Stimulated activated naive B cell treated with anti-CD40 and anti-IgM and Interleukin-4, amounts not matched to agents 10 μg/mL and 1 μg/mL and 100 μg/mL, for 72 hours (primary cell): ENCODE data around the gene ZNF177.
A peak's percentile ranks its signal among the peaks of the same experiment; 100 is the strongest.
"Not testable (repeated sequence)": the region's sequence is repeated elsewhere in the genome, so short reads cannot be mapped to it uniquely, and the experiment has no call there.

Experiments used
- ATAC-seq, 2 donors: fragments of 150-1000 bp; cut with Tn5 transposase; replicated peaks; 2 replicates each; pipeline ENCODE4 v1.10.0; 2021; ENCODE audit warnings: moderate library complexity in 1 of 2
- DNase-seq: peaks from one replicate; pipeline ENCODE4 v3.0.0; 2021
- H3K27ac Mint-ChIP-seq: one replicate; pipeline ENCODE4 v1.8.0; 2022; ENCODE audit warnings: mild to moderate bottlenecking, mixed read lengths
- H3K27me3 Mint-ChIP-seq, 2 donors: one replicate each; pipeline ENCODE4 v1.8.0; 2022; ENCODE audit warnings: mixed read lengths in 2 of 2
- H3K36me3 Mint-ChIP-seq, 2 donors: one replicate each; pipeline ENCODE4 v1.8.0; 2022; ENCODE audit warnings: mixed read lengths in 2 of 2, mild to moderate bottlenecking in 1 of 2
- H3K4me1 Mint-ChIP-seq, 2 donors: one replicate each; pipeline ENCODE4 v1.8.0; 2022; ENCODE audit warnings: mixed read lengths in 2 of 2, mild to moderate bottlenecking in 1 of 2
- H3K4me3 Mint-ChIP-seq, 2 donors: one replicate each; pipeline ENCODE4 v1.8.0; 2022; ENCODE audit warnings: mild to moderate bottlenecking in 2 of 2, mixed read lengths in 2 of 2, moderate library complexity in 1 of 2
- H3K9me3 Mint-ChIP-seq, 2 donors: one replicate each; pipeline ENCODE4 v1.8.0; 2022; ENCODE audit warnings: mixed read lengths in 2 of 2, mild to moderate bottlenecking in 1 of 2

Gene ZNF177

GRCh38 chr19:9362905-9363304 is at the start of gene ZNF177:
Gene ZNF177 (plus strand): TSS chr19:9363013. CDS start chr19:9378312, 15,299 bp downstream.
- H3K9me3 Mint-ChIP-seq, result peaks cover 30 to 39% of the 10 kb centered on the region in 2 donors
- H3K27me3 Mint-ChIP-seq, result peaks cover 7 to 12% of the 10 kb centered on the region in 2 donors
- DNase-seq (peak; percentile 1), ATAC-seq (peak; percentile 50 to 55)
- peaks cover 0 to 3% of the 10 kb centered on the region in 2 donors for H3K4me1 Mint-ChIP-seq
- H3K4me3 Mint-ChIP-seq, result peak within 1 kb of the TSS; percentile 57 to 72
- H3K36me3 Mint-ChIP-seq, result peaks cover 48 to 54% of the 10 kb centered on the region in 2 donors
- H3K27ac Mint-ChIP-seq, result peak within 1 kb of the TSS; percentile 82

GRCh38 chr19:9313756-9314155 is 49.1 kb upstream of the ZNF177 start:
- Mint-ChIP-seq H3K27me3 (peaks cover 12 to 15% of the 10 kb centered on the region in 2 donors), H3K4me3 (no peak overlapping the region), H3K27ac (no peak overlapping the region), H3K4me1 (peaks cover 6% of the 10 kb centered on the region in 2 donors), H3K9me3 (peaks cover 9 to 15% of the 10 kb centered on the region in 2 donors), H3K36me3 (peaks cover 0 to 12% of the 10 kb centered on the region in 2 donors)
- DNase-seq, result no peak
- ATAC-seq, result no peak

- ATAC-seq (no peak), DNase-seq (no peak)
- no peak overlapping the region for H3K27ac Mint-ChIP-seq
- H3K4me1 Mint-ChIP-seq, result peaks cover 5 to 14% of the 10 kb centered on the region in 2 donors
- no peaks in the 10 kb centered on the region for H3K27me3 Mint-ChIP-seq
- peaks cover 14 to 26% of the 10 kb centered on the region in 2 donors for H3K36me3 Mint-ChIP-seq
- peaks cover 0 to 9% of the 10 kb centered on the region in 2 donors for H3K9me3 Mint-ChIP-seq
- no peak overlapping the region for H3K4me3 Mint-ChIP-seq
Measured at GRCh38 chr19:9321338-9321737, 41.5 kb upstream of the ZNF177 start.

GRCh38 chr19:9321756-9322155 is 41.1 kb upstream of the ZNF177 start:
- ATAC-seq, H3K4me3 Mint-ChIP-seq, H3K27ac Mint-ChIP-seq, H3K9me3 Mint-ChIP-seq, H3K27me3 Mint-ChIP-seq, DNase-seq: not testable (repeated sequence)
- Mint-ChIP-seq H3K36me3 (peaks cover 14 to 27% of the 10 kb centered on the region in 2 donors), H3K4me1 (peaks cover 5 to 14% of the 10 kb centered on the region in 2 donors)

GRCh38 chr19:9322201-9322600 is 40.6 kb upstream of the ZNF177 start:
- H3K9me3 Mint-ChIP-seq, H3K27ac Mint-ChIP-seq, ATAC-seq, H3K27me3 Mint-ChIP-seq, H3K4me3 Mint-ChIP-seq, DNase-seq: not testable (repeated sequence)
- Mint-ChIP-seq H3K4me1 (peaks cover 5 to 14% of the 10 kb centered on the region in 2 donors), H3K36me3 (peaks cover 18 to 27% of the 10 kb centered on the region in 2 donors)

- Mint-ChIP-seq H3K4me3 (peak overlapping the region; percentile 88 to 96), H3K27ac (peak overlapping the region; percentile 99), H3K9me3 (peaks cover 0 to 12% of the 10 kb centered on the region in 2 donors), H3K36me3 (peaks cover 27 to 38% of the 10 kb centered on the region in 2 donors), H3K27me3 (no peaks in the 10 kb centered on the region), H3K4me1 (peaks cover 5 to 14% of the 10 kb centered on the region in 2 donors)
- peak; percentile 76 for DNase-seq
- peak; percentile 70 to 74 for ATAC-seq
Measured at GRCh38 chr19:9323557-9323918, 39.3 kb upstream of the ZNF177 start.

- peaks cover 0 to 12% of the 10 kb centered on the region in 2 donors for H3K9me3 Mint-ChIP-seq
- peak within 1 kb of the TSS; percentile 88 to 96 for H3K4me3 Mint-ChIP-seq
- H3K36me3 Mint-ChIP-seq, result peaks cover 31 to 42% of the 10 kb centered on the region in 2 donors
- H3K27ac Mint-ChIP-seq, result peak within 1 kb of the TSS; percentile 99
- ATAC-seq, result peak; percentile 97
- H3K4me1 Mint-ChIP-seq, result peaks cover 5 to 14% of the 10 kb centered on the region in 2 donors
- no peaks in the 10 kb centered on the region for H3K27me3 Mint-ChIP-seq
- peak; percentile 95 for DNase-seq
Measured at GRCh38 chr19:9323919-9324583, 38.8 kb upstream of the ZNF177 start, which contains the start of gene ZNF559. Gene ZNF559 (plus strand): TSS chr19:9324179. CDS start chr19:9338550, 14,371 bp downstream.

- ATAC-seq (peak in 1 of 2 donors; percentile 0), DNase-seq (no peak)
- Mint-ChIP-seq H3K36me3 (peaks cover 35 to 45% of the 10 kb centered on the region in 2 donors), H3K27me3 (no peaks in the 10 kb centered on the region), H3K4me1 (peaks cover 5 to 14% of the 10 kb centered on the region in 2 donors), H3K9me3 (peaks cover 0 to 15% of the 10 kb centered on the region in 2 donors), H3K4me3 (peak overlapping the region; percentile 88 to 96), H3K27ac (peak overlapping the region; percentile 99)
Measured at GRCh38 chr19:9324584-9324962, 38.2 kb upstream of the ZNF177 start.

- Mint-ChIP-seq H3K9me3 (peaks cover 18 to 27% of the 10 kb centered on the region in 2 donors), H3K27me3 (no peaks in the 10 kb centered on the region), H3K4me1 (peaks cover under 1 to 13% of the 10 kb centered on the region in 2 donors), H3K36me3 (peaks cover 66 to 70% of the 10 kb centered on the region in 2 donors), H3K27ac (no peak overlapping the region), H3K4me3 (no peak overlapping the region)
- ATAC-seq (no peak), DNase-seq (no peak)
Measured at GRCh38 chr19:9329999-9330398, 32.8 kb upstream of the ZNF177 start.

- ATAC-seq (no peak), DNase-seq (no peak)
- no peak overlapping the region for H3K27ac Mint-ChIP-seq
- H3K4me1 Mint-ChIP-seq, result no peaks in the 10 kb centered on the region
- H3K36me3 Mint-ChIP-seq, result peaks cover 68 to 81% of the 10 kb centered on the region in 2 donors
- no peaks in the 10 kb centered on the region for H3K27me3 Mint-ChIP-seq
- no peak overlapping the region for H3K4me3 Mint-ChIP-seq
- peaks cover 32 to 35% of the 10 kb centered on the region in 2 donors for H3K9me3 Mint-ChIP-seq
Measured at GRCh38 chr19:9342610-9343304, 20.1 kb upstream of the ZNF177 start.

- ATAC-seq, result no peak
- H3K27me3 Mint-ChIP-seq, result no peaks in the 10 kb centered on the region
- H3K36me3 Mint-ChIP-seq, result peaks cover 65 to 79% of the 10 kb centered on the region in 2 donors
Measured at GRCh38 chr19:9345005-9345404, 17.8 kb upstream of the ZNF177 start.

GRCh38 chr19:9348253-9348652 is 14.6 kb upstream of the ZNF177 start:
- Mint-ChIP-seq H3K4me1 (no peaks in the 10 kb centered on the region), H3K4me3 (no peak overlapping the region), H3K27me3 (no peaks in the 10 kb centered on the region), H3K36me3 (peaks cover 49 to 68% of the 10 kb centered on the region in 2 donors), H3K27ac (no peak overlapping the region), H3K9me3 (peaks cover 30 to 31% of the 10 kb centered on the region in 2 donors)
- ATAC-seq, result no peak
- DNase-seq, result no peak

More at GRCh38 chr19:9345005-9345404, 17.8 kb upstream of the ZNF177 start:
- no peak overlapping the region for H3K4me3 Mint-ChIP-seq
- H3K4me1 Mint-ChIP-seq, result no peaks in the 10 kb centered on the region
- DNase-seq, result no peak
- no peak overlapping the region for H3K27ac Mint-ChIP-seq
- H3K9me3 Mint-ChIP-seq, result peaks cover 31 to 34% of the 10 kb centered on the region in 2 donors

- H3K4me3 Mint-ChIP-seq, result no peak overlapping the region
- H3K27ac Mint-ChIP-seq, result no peak overlapping the region
- ATAC-seq (no peak), DNase-seq (no peak)
- peaks cover 27 to 28% of the 10 kb centered on the region in 2 donors for H3K9me3 Mint-ChIP-seq
- no peaks in the 10 kb centered on the region for H3K4me1 Mint-ChIP-seq
- H3K27me3 Mint-ChIP-seq, result no peaks in the 10 kb centered on the region
- H3K36me3 Mint-ChIP-seq, result peaks cover 45 to 64% of the 10 kb centered on the region in 2 donors
Measured at GRCh38 chr19:9348671-9349070, 14.1 kb upstream of the ZNF177 start.

- H3K4me3 Mint-ChIP-seq, result no peak overlapping the region
- H3K4me1 Mint-ChIP-seq, result no peaks in the 10 kb centered on the region
- H3K9me3 Mint-ChIP-seq, result peaks cover 18 to 26% of the 10 kb centered on the region in 2 donors
- no peaks in the 10 kb centered on the region for H3K27me3 Mint-ChIP-seq
- H3K27ac Mint-ChIP-seq, result no peak overlapping the region
- H3K36me3 Mint-ChIP-seq, result peaks cover 43 to 66% of the 10 kb centered on the region in 2 donors
- DNase-seq, result no peak
- no peak for ATAC-seq
Measured at GRCh38 chr19:9352505-9352904, 10.3 kb upstream of the ZNF177 start.
